Esophagus muscularis mucosa (tissue), 4 donors: Measurements from ENCODE around the gene UBXN7. TPM values are rescaled to one million over a fixed set of nuclear protein-coding genes. Genes with fewer than 3 reads are reported as not detected.
"Not testable (repeated sequence)": the region's sequence is repeated elsewhere in the genome, so short reads cannot be mapped to it uniquely, and the experiment has no call there.

Experiments used
- DNase-seq: peaks from one replicate; pipeline ENCODE4 v3.0.0-alpha.2; 2017; ENCODE audit errors: extremely low spot score
- H3K27ac ChIP-seq, 4 donors: fragments of 200-600 bp; sonication (generic); replicated peaks in 1 of 4; 1 replicate in 3 of 4; 2 replicates in 1 of 4; pipeline ENCODE4 v1.5.1; 2016 to 2019; ENCODE audit warnings: mild to moderate bottlenecking in 1 of 4
- H3K27me3 ChIP-seq, 4 donors: fragments of 200-600 bp; sonication (generic); one replicate each; pipeline versions ENCODE4 v1.5.1 to v1.6.0; 2016 to 2019
- H3K36me3 ChIP-seq, 4 donors: fragments of 200-600 bp; sonication (generic); one replicate each; pipeline ENCODE4 v1.5.1; 2016 to 2019
- H3K4me1 ChIP-seq, 4 donors: fragments of 200-600 bp; sonication (generic); one replicate each; pipeline ENCODE4 v1.5.1; 2016 to 2019
- H3K4me3 ChIP-seq, 4 donors: fragments of 200-600 bp; sonication (generic); 1 replicate in 2 of 4; 2 replicates in 2 of 4; pipeline ENCODE4 v1.5.1; 2016 to 2019; ENCODE audit warnings: mild to moderate bottlenecking in 4 of 4, moderate library complexity in 1 of 4
- H3K9me3 ChIP-seq, 4 donors: fragments of 200-600 bp; sonication (generic); 1 replicate in 3 of 4; 2 replicates in 1 of 4; pipeline ENCODE4 v1.5.1; 2016 to 2019
- CTCF ChIP-seq, 3 experiments: fragments of 200-600 bp in 2 of 3; fragments of 450-650 bp in 1 of 3; sonication (generic) in 2 of 3; IDR thresholded peaks; one replicate each; pipeline ENCODE4 v1.5.1; 2017 to 2019; ENCODE audit warnings: antibody characterized with exemption in 3 of 3, mild to moderate bottlenecking in 2 of 3, moderate library complexity in 1 of 3
- EP300 ChIP-seq: sonication (generic); formaldehyde crosslinking; IDR thresholded peaks from one replicate; pipeline ENCODE4 v1.6.1; 2017; ENCODE audit warnings: antibody characterized with exemption
- POLR2A ChIP-seq: fragments of 450-650 bp; IDR thresholded peaks from one replicate; pipeline ENCODE4 v1.6.1; 2017; ENCODE audit warnings: antibody characterized with exemption, moderate library complexity, mild to moderate bottlenecking, low read depth
- POLR2AphosphoS5 ChIP-seq, 2 donors: sonication (generic); formaldehyde crosslinking; IDR thresholded peaks; one replicate each; pipeline ENCODE4 v1.6.1; 2017; ENCODE audit warnings: antibody characterized with exemption in 2 of 2
- WGBS: methylation state at CpG from one replicate; pipeline ENCODE4 v1.1.5; 2018; 5-methylcytosine and 5-hydroxymethylcytosine counted together
- intact Hi-C: fragments of 100-400 bp; cut with DNase I; formaldehyde crosslinking; loops from one replicate; pipeline ENCODE4 v1.15.1; 2023
- total RNA-seq, 4 donors: library from RNA; depleted of rRNA; stranded (reverse); fragments of >200 nt; gene quantifications; one replicate each; pipeline versions ENCODE4 v1.1.0 to v1.2.1, GENCODE V29; 2016

The UBXN7 gene
- total RNA-seq, 4 donors from 2014 or later, result 15.6 to 23.7 (median 17.2) TPM

- no peaks in the 10 kb centered on the region for H3K4me1 ChIP-seq
- H3K36me3 ChIP-seq, result peaks cover 7 to 70% (median 42%) of the 10 kb centered on the region in 4 donors
- TF ChIP-seq CTCF (IDR thresholded peaks at IDR 0.05), result no peak
- TF ChIP-seq EP300, result no peak
- TF ChIP-seq POLR2A, result no peak
- TF ChIP-seq POLR2AphosphoS5 (IDR thresholded peaks at IDR 0.05), result no peak
- DNase-seq, result no peak
- no peaks in the 10 kb centered on the region for H3K9me3 ChIP-seq
- no peak overlapping the region for H3K4me3 ChIP-seq
- WGBS, result 86% methylated on average over 3 of the region's 3 CpGs
- intact Hi-C loops, result no loop called here
- H3K27ac ChIP-seq, result no peak overlapping the region
- no peaks in the 10 kb centered on the region for H3K27me3 ChIP-seq
These were observed 32.7 kb downstream of the UBXN7 start for GRCh38 chr3:196399485-196399945.

DNA sequence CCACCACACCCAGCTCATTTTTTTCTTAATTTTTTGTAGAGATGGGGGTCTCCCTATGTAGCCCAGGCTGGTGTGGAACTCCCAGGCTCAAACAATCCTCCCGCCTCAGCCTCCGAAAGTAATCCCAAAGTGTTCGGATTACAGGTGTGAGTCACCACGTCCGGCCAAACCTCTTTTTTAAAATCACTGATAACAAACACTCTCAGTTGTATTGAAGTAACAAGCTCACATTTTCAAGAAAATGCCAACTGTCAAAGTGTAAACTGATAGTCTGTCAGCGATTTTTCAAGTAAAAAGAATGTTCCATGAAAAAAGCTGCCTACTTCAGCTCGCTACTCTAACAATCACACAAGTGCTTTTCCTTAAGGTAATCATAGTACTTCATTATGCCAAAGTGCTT lies 33.4 kb downstream of the UBXN7 start:
- no peak for TF ChIP-seq POLR2A
- no peak for TF ChIP-seq CTCF (IDR thresholded peaks at IDR 0.05)
- no peak for TF ChIP-seq POLR2AphosphoS5 (IDR thresholded peaks at IDR 0.05)
- no peak for TF ChIP-seq EP300
- no peak overlapping the region for H3K4me3 ChIP-seq
- DNase-seq, result no peak
- no peak overlapping the region for H3K27ac ChIP-seq
- no peaks in the 10 kb centered on the region for H3K9me3 ChIP-seq
- intact Hi-C loops, result no loop called here
- H3K36me3 ChIP-seq, result peaks cover 7 to 70% (median 41%) of the 10 kb centered on the region in 4 donors
- H3K4me1 ChIP-seq, result no peaks in the 10 kb centered on the region
- no peaks in the 10 kb centered on the region for H3K27me3 ChIP-seq
- 89% methylated on average over 7 of the region's 7 CpGs for WGBS

DNA sequence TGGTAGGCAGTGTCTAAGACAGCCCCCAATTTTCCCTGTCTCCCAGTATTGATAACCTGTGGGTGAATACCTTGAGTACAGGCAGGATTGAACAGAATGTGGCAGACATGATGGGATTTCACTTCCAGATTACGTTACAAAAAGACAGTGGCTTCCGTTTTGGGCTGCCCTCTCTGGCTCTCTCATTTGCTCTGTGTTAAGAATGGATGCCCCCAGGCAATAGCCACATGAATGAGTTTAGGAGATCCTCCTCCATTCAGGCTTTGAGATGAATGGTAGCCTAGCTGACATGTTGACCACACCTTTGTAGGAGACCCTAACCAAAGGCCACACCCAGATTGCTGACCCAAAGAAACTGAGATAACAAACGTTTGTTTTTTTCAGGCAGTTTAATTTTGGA lies 34.3 kb downstream of the UBXN7 start:
- Histone ChIP-seq H3K36me3 (peaks cover 7 to 75% (median 40%) of the 10 kb centered on the region in 4 donors), H3K27me3 (no peaks in the 10 kb centered on the region), H3K4me1 (no peaks in the 10 kb centered on the region), H3K27ac (no peak overlapping the region), H3K9me3 (no peaks in the 10 kb centered on the region), H3K4me3 (no peak overlapping the region)
- intact Hi-C loops, result no loop called here
- WGBS, result 83% methylated on average over 3 of the region's 3 CpGs
- no peak for DNase-seq
- TF ChIP-seq CTCF (IDR thresholded peaks at IDR 0.05) (no peak), POLR2AphosphoS5 (IDR thresholded peaks at IDR 0.05) (no peak), POLR2A (no peak), EP300 (no peak)

GRCh38 chr3:196390116-196390515 lies 42.1 kb downstream of the UBXN7 start:
- H3K4me1 ChIP-seq, result no peaks in the 10 kb centered on the region
- H3K36me3 ChIP-seq, result peaks cover 29 to 52% (median 41%) of the 10 kb centered on the region in 4 donors
- intact Hi-C loops, result no loop called here
- no peak overlapping the region for H3K27ac ChIP-seq
- H3K9me3 ChIP-seq, result no peaks in the 10 kb centered on the region
- DNase-seq, result no peak
- no peak overlapping the region for H3K4me3 ChIP-seq
- no peak for TF ChIP-seq POLR2AphosphoS5 (IDR thresholded peaks at IDR 0.05)
- TF ChIP-seq POLR2A, result no peak
- TF ChIP-seq EP300, result no peak
- no peak for TF ChIP-seq CTCF (IDR thresholded peaks at IDR 0.05)
- 94% methylated on average over 3 of the region's 3 CpGs for WGBS
- H3K27me3 ChIP-seq, result no peaks in the 10 kb centered on the region

- Histone ChIP-seq H3K4me3 (no peak overlapping the region), H3K27me3 (no peaks in the 10 kb centered on the region), H3K9me3 (no peaks in the 10 kb centered on the region), H3K27ac (no peak overlapping the region), H3K36me3 (peaks cover 29 to 48% (median 39%) of the 10 kb centered on the region in 4 donors), H3K4me1 (no peaks in the 10 kb centered on the region)
- WGBS, result 66% methylated on average over 3 of the region's 3 CpGs
- no peak for TF ChIP-seq POLR2AphosphoS5 (IDR thresholded peaks at IDR 0.05)
- TF ChIP-seq POLR2A, result no peak
- TF ChIP-seq EP300, result no peak
- no peak for TF ChIP-seq CTCF (IDR thresholded peaks at IDR 0.05)
- DNase-seq, result no peak
- intact Hi-C loops, result no loop called here
These were observed 43.3 kb downstream of the UBXN7 start for GRCh38 chr3:196388956-196389355.

GRCh38 chr3:196387941-196388340 lies 44.3 kb downstream of the UBXN7 start:
- H3K9me3 ChIP-seq, H3K4me1 ChIP-seq, H3K27me3 ChIP-seq, H3K27ac ChIP-seq, intact Hi-C loops, H3K4me3 ChIP-seq, DNase-seq: not testable (repeated sequence)
- WGBS, result 97% methylated on average over 2 of the region's 2 CpGs
- peaks cover 29 to 42% (median 38%) of the 10 kb centered on the region in 4 donors for H3K36me3 ChIP-seq

DNA sequence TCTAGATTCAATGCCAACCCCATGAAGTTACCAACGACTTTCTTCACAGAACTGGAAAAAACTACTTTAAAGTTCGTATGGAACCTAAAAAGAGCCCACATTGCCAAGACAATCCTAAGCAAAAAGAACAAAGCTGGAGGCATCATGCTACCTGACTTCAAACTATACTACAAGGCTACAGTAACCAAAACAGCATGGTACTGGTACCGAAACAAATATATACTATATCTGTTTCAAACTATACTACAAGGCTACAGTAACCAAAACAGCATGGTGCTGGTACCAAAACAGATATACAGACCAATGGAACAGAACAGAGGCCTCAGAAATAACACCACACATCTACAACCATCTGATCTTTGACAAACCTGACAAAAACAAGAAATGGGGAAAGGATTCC lies 45.4 kb downstream of the UBXN7 start:
- 95% methylated on average over 3 of the region's 3 CpGs for WGBS
- H3K4me1 ChIP-seq, H3K27ac ChIP-seq, H3K9me3 ChIP-seq, H3K27me3 ChIP-seq, H3K4me3 ChIP-seq, DNase-seq, intact Hi-C loops: not testable (repeated sequence)
- H3K36me3 ChIP-seq, result peaks cover 22 to 31% (median 27%) of the 10 kb centered on the region in 4 donors
